Activated naive CD4-positive, alpha-beta T cell treated with anti-CD3 and anti-CD28 coated beads, Interleukin-2, amount 10 ng/mL, durations not matched to agents 5 hours and 36 hours (primary cell): ENCODE data around the gene ZSWIM4. TPM values are rescaled to one million over a fixed set of nuclear protein-coding genes. Genes with fewer than 3 reads are reported as not detected.

Experiments
- microRNA-seq: library from miRNA; unstranded; fragments of <30 nt; microRNA quantifications from one replicate; pipeline ENCODE4 v1.2.0, GENCODE V29; 2022; ENCODE audit warnings: borderline microRNAs expressed, borderline replicate concordance
- total RNA-seq, 2 experiments: library from RNA; stranded (reverse); gene quantifications; one replicate each; pipeline ENCODE4 v1.2.3, GENCODE V29; 2021

ZSWIM4 gene
- total RNA-seq = 10 to 100 TPM in 1 of 2 experiments, 1 to 10 TPM in 1; 9.8 to 10.6 TPM

DNA sequence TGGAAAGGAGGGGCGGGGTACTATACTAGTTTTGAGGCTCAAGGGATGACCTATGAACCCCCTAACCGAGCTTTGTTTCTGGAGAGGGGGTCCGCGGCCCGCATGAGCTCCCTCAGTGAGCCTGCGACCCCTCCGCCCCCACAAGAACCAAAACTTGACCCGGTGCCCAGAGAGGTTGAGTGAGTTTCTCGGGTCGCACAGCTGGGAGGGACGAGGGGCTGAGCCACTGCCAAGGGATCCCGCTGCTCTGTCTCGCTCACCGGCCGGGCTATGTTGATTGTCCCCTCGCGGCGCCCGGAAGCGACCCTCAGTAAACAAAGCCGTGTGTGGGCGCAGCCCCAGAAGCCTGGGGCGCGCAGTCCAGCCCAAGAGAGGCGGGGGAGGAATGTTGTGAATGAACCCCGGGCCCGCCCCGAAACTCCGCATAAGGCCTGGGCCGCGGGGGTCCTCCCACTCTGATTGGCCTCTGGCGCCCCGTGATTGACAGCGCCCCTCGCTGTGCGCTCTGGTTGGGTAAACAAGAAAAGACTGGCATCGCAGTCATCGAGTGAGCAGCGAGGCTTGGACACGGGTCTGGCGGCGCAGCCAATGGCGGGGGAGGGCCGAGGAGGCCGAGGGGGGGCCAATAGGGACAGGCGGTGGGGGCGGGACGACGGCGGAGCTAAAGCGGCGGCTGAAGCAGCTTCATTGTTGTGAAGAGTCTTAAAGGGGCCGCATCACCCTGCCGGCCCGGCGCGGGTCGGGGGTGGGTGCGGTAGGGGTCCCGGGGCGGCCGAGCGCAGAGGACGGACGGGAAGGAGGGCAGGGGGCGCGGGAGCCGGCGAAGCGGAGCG is at the start of gene ZSWIM4:
Gene ZSWIM4, plus strand, starts transcription at position 687 of the 833 bp plus-strand sequence. CDS start 206 bp downstream, outside the sequence.

GRCh38 chr19:13764101-13764807 is 31.0 kb upstream of the ZSWIM4 start, which contains the start of gene MRI1:
TSS of gene MRI1 (plus strand) at chr19:13764522. CDS start at chr19:13764589, 67 bp downstream.

GRCh38 chr19:13774217-13775191 is 20.7 kb upstream of the ZSWIM4 start, which contains the start of gene C19orf53:
TSS of gene C19orf53 (plus strand) at chr19:13774456. CDS start at chr19:13774478, 22 bp downstream.

GRCh38 chr19:13876834-13877233 is 81.6 kb downstream of the ZSWIM4 start, which contains the start of gene NANOS3:
TSS of gene NANOS3 (plus strand) at chr19:13877134. CDS start at chr19:13877249, 115 bp downstream.

Small RNAs within 50 kb of the gene (microRNA-seq; reads per million reads assigned to microRNA genes)
- gene MIR181C = 60.1 reads per million, percentile 66 among the genes with 10 or more reads in this experiment
- gene MIR181D = 43.4 reads per million, percentile 63 among the genes with 10 or more reads in this experiment

Other genes starting within 250 kb of the ZSWIM4 start
- gene MRI1, start 30.9 kb upstream of the ZSWIM4 start, total RNA-seq = 10 to 100 TPM; 31.3 to 34.1 TPM
- 100 to 1,000 TPM; 100 to 105 TPM for gene C19orf53, start 21.0 kb upstream of the ZSWIM4 start, total RNA-seq
- gene NANOS3, start 81.7 kb downstream of the ZSWIM4 start, total RNA-seq = under 1 TPM in 1 of 2 experiments, not detected in 1; 0.55 TPM
- 1 to 10 TPM; 5.1 to 5.8 TPM for gene BRME1, start 110.7 kb downstream of the ZSWIM4 start, total RNA-seq
- gene CC2D1A, start 110.8 kb downstream of the ZSWIM4 start, total RNA-seq = 10 to 100 TPM; 27.9 to 31.5 TPM
- gene PODNL1, start 143.0 kb downstream of the ZSWIM4 start, total RNA-seq = under 1 TPM; 0.50 to 0.70 TPM
- gene DCAF15, start 157.1 kb downstream of the ZSWIM4 start, total RNA-seq = 10 to 100 TPM; 66.7 to 69.5 TPM
- 10 to 100 TPM; 15.6 to 16.8 TPM for gene RFX1, start 210.9 kb downstream of the ZSWIM4 start, total RNA-seq
- gene RLN3, start 232.7 kb downstream of the ZSWIM4 start, total RNA-seq = not detected
- 10 to 100 TPM; 82.9 to 83.3 TPM for gene IL27RA, start 236.3 kb downstream of the ZSWIM4 start, total RNA-seq